WTC11 (cell line): ENCODE data around the gene ADIPOR1. TPM values are rescaled to one million over a fixed set of nuclear protein-coding genes. Genes with fewer than 3 reads are reported as not detected.

Source experiments
- ATAC-seq: fragments of 200-7000 bp; cut with Tn5 transposase; 2 replicates; pipeline ENCODE4 v1.10.0; 2021; ENCODE audit warnings: mild to moderate bottlenecking, moderate library complexity
- CTCF ChIA-PET: fragments of 300-600 bp; sonication (Branson Sonifier 250); formaldehyde crosslinking; loops from one replicate; lab custom pipeline; 2021; ENCODE audit warnings: antibody characterized with exemption; lab: Charles Lee
- POLR2A ChIA-PET: fragments of 350-600 bp; sonication (Branson Sonifier 250); formaldehyde crosslinking; loops from one replicate; lab custom pipeline; 2021; ENCODE audit warnings: antibody characterized with exemption; lab: Charles Lee
- DNase-seq: peaks from one replicate; pipeline ENCODE4 v3.0.0; 2021; ENCODE audit warnings: low spot score
- H3K27ac Mint-ChIP-seq: 2 replicates; pipeline ENCODE4 v1.8.0; 2021; ENCODE audit warnings: mixed read lengths
- H3K27me3 Mint-ChIP-seq: 2 replicates; pipeline ENCODE4 v1.8.0; 2021; ENCODE audit warnings: low read depth, mild to moderate bottlenecking, moderate library complexity, mixed read lengths
- H3K36me3 Mint-ChIP-seq: 2 replicates; pipeline ENCODE4 v1.8.0; 2021; ENCODE audit warnings: mixed read lengths
- H3K4me1 Mint-ChIP-seq: 2 replicates; pipeline ENCODE4 v1.8.0; 2022; ENCODE audit warnings: mixed read lengths
- H3K4me3 Mint-ChIP-seq: 2 replicates; pipeline ENCODE4 v1.8.0; 2021; ENCODE audit warnings: mild to moderate bottlenecking, moderate library complexity, mixed read lengths
- H3K9me3 Mint-ChIP-seq: 2 replicates; pipeline ENCODE4 v1.8.0; 2021; ENCODE audit warnings: mixed read lengths
- AFF4 ChIP-seq: sonication (generic); formaldehyde crosslinking; IDR thresholded peaks from 2 replicates; pipeline ENCODE4 v1.8.1; 2023; ENCODE audit warnings: mild to moderate bottlenecking, missing genetic modification reagents, borderline replicate concordance
- ARID4B ChIP-seq: sonication (generic); formaldehyde crosslinking; IDR thresholded peaks from 2 replicates; pipeline ENCODE4 v1.8.0; 2023; ENCODE audit warnings: missing genetic modification reagents, mild to moderate bottlenecking, borderline replicate concordance
- ATF1 ChIP-seq: sonication (generic); formaldehyde crosslinking; IDR thresholded peaks from 2 replicates; pipeline ENCODE4 v1.8.1; 2023; ENCODE audit warnings: mild to moderate bottlenecking, moderate library complexity, missing genetic modification reagents
- ATF3 ChIP-seq: sonication (generic); formaldehyde crosslinking; conservative IDR thresholded peaks from 2 replicates; pipeline ENCODE4 v1.8.1; 2022; ENCODE audit warnings: mild to moderate bottlenecking, missing genetic modification reagents
- CBFB ChIP-seq: sonication (generic); formaldehyde crosslinking; IDR thresholded peaks from 2 replicates; pipeline ENCODE4 v1.8.1; 2022; ENCODE audit warnings: mild to moderate bottlenecking, low read depth, missing genetic modification reagents
- GRHL2 ChIP-seq: fragments of 250-450 bp; sonication (Bioruptor Pico); IDR thresholded peaks from 2 replicates; pipeline ENCODE4 v1.8.0; 2022; ENCODE audit warnings: mild to moderate bottlenecking, moderate library complexity; ENCODE audit not compliant: insufficient replicate concordance, severe bottlenecking
- GTF2I ChIP-seq: fragments of 250-450 bp; sonication (Bioruptor Pico); conservative IDR thresholded peaks from 2 replicates; pipeline ENCODE4 v1.4.0; 2021; ENCODE audit warnings: mild to moderate bottlenecking
- NR2C2 ChIP-seq: sonication (generic); formaldehyde crosslinking; IDR thresholded peaks from 2 replicates; pipeline ENCODE4 v1.8.0; 2022; ENCODE audit warnings: mild to moderate bottlenecking, missing genetic modification reagents
- NR3C1 ChIP-seq: sonication (generic); formaldehyde crosslinking; conservative IDR thresholded peaks from 2 replicates; pipeline ENCODE4 v1.8.1; 2023; ENCODE audit warnings: low read depth, mild to moderate bottlenecking, missing genetic modification reagents
- TP53 ChIP-seq: sonication (generic); formaldehyde crosslinking; IDR thresholded peaks from 2 replicates; pipeline ENCODE4 v1.8.1; 2023; ENCODE audit warnings: mild to moderate bottlenecking, missing genetic modification reagents
- USF1 ChIP-seq: sonication (generic); formaldehyde crosslinking; IDR thresholded peaks from 2 replicates; pipeline ENCODE4 v1.8.0; 2022; ENCODE audit warnings: mild to moderate bottlenecking, missing genetic modification reagents
- ZBTB21 ChIP-seq: sonication (generic); formaldehyde crosslinking; IDR thresholded peaks from 2 replicates; pipeline ENCODE4 v1.8.1; 2023; ENCODE audit warnings: mild to moderate bottlenecking, missing genetic modification reagents, borderline replicate concordance
- ZNF263 ChIP-seq: sonication (generic); formaldehyde crosslinking; IDR thresholded peaks from 2 replicates; pipeline ENCODE4 v1.8.1; 2022; ENCODE audit warnings: low read depth, mild to moderate bottlenecking, moderate library complexity, missing genetic modification reagents
- ZNF671 ChIP-seq: fragments of 250-450 bp; sonication (Bioruptor Pico); IDR thresholded peaks from 2 replicates; pipeline ENCODE4 v1.8.0; 2021; ENCODE audit warnings: mild to moderate bottlenecking
- ZSCAN18 ChIP-seq: fragments of 250-450 bp; sonication (Bioruptor Pico); IDR thresholded peaks from 2 replicates; pipeline ENCODE4 v2.1.2; 2022; ENCODE audit warnings: mild to moderate bottlenecking, moderate library complexity
- total RNA-seq: library from RNA; stranded (reverse); gene quantifications from 3 replicates; pipeline ENCODE4 v1.2.3, GENCODE V29; 2021
- TF ChIP-seq, protein P1 (sequence below): sonication (generic); formaldehyde crosslinking; IDR thresholded peaks from 2 replicates; pipeline ENCODE4 v1.8.0; 2023; ENCODE audit warnings: missing genetic modification reagents
- TF ChIP-seq, protein P2 (sequence below): fragments of 250-450 bp; sonication (Bioruptor Pico); IDR thresholded peaks from 2 replicates; pipeline ENCODE4 v1.9.0; 2021; ENCODE audit warnings: moderate library complexity, mild to moderate bottlenecking, inconsistent platforms, borderline replicate concordance

ADIPOR1 gene
- total RNA-seq, 1 experiment from 2014 or later = 72.6 TPM

DNA sequence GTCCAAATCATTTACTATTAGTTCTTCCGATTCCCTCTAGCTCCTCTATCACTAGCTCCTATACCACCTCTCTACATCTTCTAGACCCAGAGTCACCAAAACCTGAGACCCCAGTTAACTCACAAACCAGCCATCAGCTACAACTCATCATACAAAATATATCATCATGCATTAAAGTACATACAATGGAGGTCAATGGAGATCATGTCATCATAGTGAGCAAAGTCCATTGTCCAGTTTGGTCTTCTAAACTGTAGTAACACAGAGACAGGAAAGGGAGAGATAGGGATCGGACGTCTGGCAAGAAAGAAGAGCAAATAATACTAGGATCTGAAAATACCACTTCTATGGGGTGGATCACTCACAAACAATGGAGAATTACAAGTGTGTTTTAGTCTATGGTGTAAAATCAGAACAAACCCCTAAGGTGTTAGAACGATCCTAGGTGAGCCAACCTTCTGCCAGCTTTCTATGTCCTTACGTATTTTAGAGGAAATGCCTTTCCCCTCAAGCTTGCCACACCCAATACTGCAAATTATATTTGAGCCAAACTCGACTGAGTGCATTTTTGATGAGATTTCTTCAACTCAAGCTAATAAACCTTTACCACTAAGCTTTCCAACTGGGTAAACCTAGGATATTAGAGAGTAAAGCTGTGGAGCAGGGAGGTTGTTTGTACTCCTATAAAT lies 3.9 kb downstream of the ADIPOR1 start (continued):
- TF ChIP-seq ZSCAN18 (CRISPR knock-in tag) = no peak
- no peak for TF ChIP-seq ATF3
- no peak for TF ChIP-seq NR2C2 (CRISPR knock-in tag)
- no peak for TF ChIP-seq GTF2I (CRISPR knock-in tag)
- no peak for TF ChIP-seq TP53 (CRISPR knock-in tag)
- no peak for TF ChIP-seq CBFB (CRISPR knock-in tag)
- TF ChIP-seq, protein P1, sequence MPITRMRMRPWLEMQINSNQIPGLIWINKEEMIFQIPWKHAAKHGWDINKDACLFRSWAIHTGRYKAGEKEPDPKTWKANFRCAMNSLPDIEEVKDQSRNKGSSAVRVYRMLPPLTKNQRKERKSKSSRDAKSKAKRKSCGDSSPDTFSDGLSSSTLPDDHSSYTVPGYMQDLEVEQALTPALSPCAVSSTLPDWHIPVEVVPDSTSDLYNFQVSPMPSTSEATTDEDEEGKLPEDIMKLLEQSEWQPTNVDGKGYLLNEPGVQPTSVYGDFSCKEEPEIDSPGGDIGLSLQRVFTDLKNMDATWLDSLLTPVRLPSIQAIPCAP = no peak

GRCh38 chr1:202953392-202953791 lies 4.7 kb downstream of the ADIPOR1 start:
- ATAC-seq (no peak), DNase-seq (no peak)
- Mint-ChIP-seq H3K27me3 (no peaks in the 10 kb centered on the region), H3K27ac (no peak overlapping the region), H3K4me3 (no peak overlapping the region), H3K9me3 (no peaks in the 10 kb centered on the region), H3K36me3 (peaks cover 11% of the 10 kb centered on the region), H3K4me1 (peaks cover 11% of the 10 kb centered on the region)
- ChIA-PET POLR2A (no interaction called here), CTCF (no interaction called here)
- no peak for TF ChIP-seq ARID4B (CRISPR knock-in tag)
- TF ChIP-seq GTF2I (CRISPR knock-in tag) = no peak
- TF ChIP-seq AFF4 = no peak
- no peak for TF ChIP-seq ZBTB21 (CRISPR knock-in tag)
- no peak for TF ChIP-seq ATF3
- TF ChIP-seq NR3C1 (CRISPR knock-in tag) = no peak
- TF ChIP-seq GRHL2 (CRISPR knock-in tag) = no peak
- TF ChIP-seq ZNF671 (CRISPR knock-in tag) = no peak
- TF ChIP-seq USF1 = no peak
- TF ChIP-seq ZNF263 (CRISPR knock-in tag) = no peak
- TF ChIP-seq, protein P2, sequence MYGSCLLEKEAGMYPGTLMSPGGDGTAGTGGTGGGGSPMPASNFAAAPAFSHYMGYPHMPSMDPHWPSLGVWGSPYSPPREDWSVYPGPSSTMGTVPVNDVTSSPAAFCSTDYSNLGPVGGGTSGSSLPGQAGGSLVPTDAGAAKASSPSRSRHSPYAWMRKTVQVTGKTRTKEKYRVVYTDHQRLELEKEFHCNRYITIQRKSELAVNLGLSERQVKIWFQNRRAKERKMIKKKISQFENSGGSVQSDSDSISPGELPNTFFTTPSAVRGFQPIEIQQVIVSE (CRISPR knock-in tag) = no peak
- no peak for TF ChIP-seq ATF1
